ENCODE measurements around the gene SLC37A2. TPM values are rescaled to one million over a fixed set of nuclear protein-coding genes. Genes with fewer than 3 reads are reported as not detected.

SLC37A2 gene
- total RNA-seq, 1 experiment from 2014 or later = 13.8 TPM

DNA sequence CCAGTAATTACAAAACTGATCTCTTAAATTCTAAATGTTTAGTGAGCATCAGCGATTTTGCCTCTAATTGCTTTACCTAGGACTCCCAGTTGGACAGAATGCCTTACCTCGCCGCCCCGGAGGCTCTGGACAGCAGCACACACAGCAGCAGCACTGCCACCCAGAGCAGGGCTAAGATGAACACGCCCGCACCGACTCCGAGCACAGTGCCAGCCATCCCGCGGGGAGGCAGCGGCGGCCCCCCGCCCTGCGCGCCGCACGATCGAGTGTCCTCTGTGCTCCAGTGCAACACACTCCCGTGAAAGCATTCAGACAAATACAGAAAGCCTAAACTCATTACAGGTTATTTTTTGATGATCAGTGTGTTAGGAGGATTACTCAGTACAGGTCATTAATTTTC lies 38.9 kb downstream of the SLC37A2 start:
- H3K4me3 Mint-ChIP-seq (ENCODE audit: unreplicated experiment) = no peak overlapping the region
- no TSS peak for BruUV-seq (replicated peaks)
- Histone ChIP-seq H3K36me3 (ENCODE audit: control insufficient read depth, insufficient read depth, low read length) (no peaks in the 10 kb centered on the region), H3K4me3 (ENCODE audit: low read depth, low read length) (no peak overlapping the region), H3K9me3 (no peaks in the 10 kb centered on the region), H3K4me1 (peaks cover 4% of the 10 kb centered on the region), H3K27me3 (replicated peaks; ENCODE audit: control insufficient read depth, insufficient read depth, low read length) (no peaks in the 10 kb centered on the region)
- H3K4me1 Mint-ChIP-seq (ENCODE audit: low read depth, unreplicated experiment) = peaks cover 7% of the 10 kb centered on the region
- POLR2A ChIA-PET = no interaction called here
- intact Hi-C loops (cut with micrococcal nuclease; ENCODE audit: unreplicated experiment) = no loop called here
- H3K27ac Mint-ChIP-seq (ENCODE audit: unreplicated experiment) = no peak overlapping the region
- TF ChIP-seq, protein P1, sequence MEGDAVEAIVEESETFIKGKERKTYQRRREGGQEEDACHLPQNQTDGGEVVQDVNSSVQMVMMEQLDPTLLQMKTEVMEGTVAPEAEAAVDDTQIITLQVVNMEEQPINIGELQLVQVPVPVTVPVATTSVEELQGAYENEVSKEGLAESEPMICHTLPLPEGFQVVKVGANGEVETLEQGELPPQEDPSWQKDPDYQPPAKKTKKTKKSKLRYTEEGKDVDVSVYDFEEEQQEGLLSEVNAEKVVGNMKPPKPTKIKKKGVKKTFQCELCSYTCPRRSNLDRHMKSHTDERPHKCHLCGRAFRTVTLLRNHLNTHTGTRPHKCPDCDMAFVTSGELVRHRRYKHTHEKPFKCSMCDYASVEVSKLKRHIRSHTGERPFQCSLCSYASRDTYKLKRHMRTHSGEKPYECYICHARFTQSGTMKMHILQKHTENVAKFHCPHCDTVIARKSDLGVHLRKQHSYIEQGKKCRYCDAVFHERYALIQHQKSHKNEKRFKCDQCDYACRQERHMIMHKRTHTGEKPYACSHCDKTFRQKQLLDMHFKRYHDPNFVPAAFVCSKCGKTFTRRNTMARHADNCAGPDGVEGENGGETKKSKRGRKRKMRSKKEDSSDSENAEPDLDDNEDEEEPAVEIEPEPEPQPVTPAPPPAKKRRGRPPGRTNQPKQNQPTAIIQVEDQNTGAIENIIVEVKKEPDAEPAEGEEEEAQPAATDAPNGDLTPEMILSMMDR (IDR thresholded peaks at IDR 0.05; ENCODE audit: insufficient read depth in 1 of 2, low read depth in 1 of 2, low read length in 1 of 2, severe bottlenecking in 1 of 2, unreplicated experiment in 1 of 2) = no peak
- H3K9me3 Mint-ChIP-seq (ENCODE audit: unreplicated experiment) = no peaks in the 10 kb centered on the region
- peaks cover 7% of the 10 kb centered on the region for H3K36me3 Mint-ChIP-seq (ENCODE audit: insufficient read depth, unreplicated experiment)
- DNase-seq = no peak
- no peaks in the 10 kb centered on the region for H3K27me3 Mint-ChIP-seq (ENCODE audit: insufficient read depth, unreplicated experiment)
- CTCF ChIA-PET = no interaction called here

DNA sequence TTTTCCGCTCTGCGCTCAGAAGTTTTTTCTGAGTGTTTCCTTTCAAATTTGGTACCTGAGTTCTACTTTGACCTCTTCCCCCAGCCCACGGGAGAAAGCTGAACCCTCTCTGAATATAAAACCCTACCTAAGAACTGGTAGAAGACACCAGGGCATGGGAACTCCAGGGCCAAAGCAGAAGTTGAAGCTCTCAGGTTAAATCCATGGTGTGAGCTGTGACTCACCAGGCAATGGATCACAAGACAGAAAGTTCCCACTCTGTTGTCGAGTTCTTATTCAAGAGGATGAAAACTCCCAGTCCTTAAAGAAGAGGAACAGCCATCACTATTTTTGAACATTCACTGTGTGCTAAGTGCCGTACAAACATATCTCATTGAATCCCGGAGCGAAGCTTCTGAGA lies 39.4 kb downstream of the SLC37A2 start:
- H3K27ac Mint-ChIP-seq (ENCODE audit: unreplicated experiment) = no peak overlapping the region
- Histone ChIP-seq H3K27me3 (replicated peaks; ENCODE audit: control insufficient read depth, insufficient read depth, low read length) (no peaks in the 10 kb centered on the region), H3K4me3 (ENCODE audit: low read depth, low read length) (no peak overlapping the region), H3K36me3 (ENCODE audit: control insufficient read depth, insufficient read depth, low read length) (no peaks in the 10 kb centered on the region), H3K4me1 (no peaks in the 10 kb centered on the region), H3K9me3 (no peaks in the 10 kb centered on the region)
- H3K9me3 Mint-ChIP-seq (ENCODE audit: unreplicated experiment) = no peaks in the 10 kb centered on the region
- TF ChIP-seq, protein P1 (IDR thresholded peaks at IDR 0.05; ENCODE audit: insufficient read depth in 1 of 2, low read depth in 1 of 2, low read length in 1 of 2, severe bottlenecking in 1 of 2, unreplicated experiment in 1 of 2) = no peak
- intact Hi-C loops (cut with micrococcal nuclease; ENCODE audit: unreplicated experiment) = no loop called here
- no peak for DNase-seq
- H3K36me3 Mint-ChIP-seq (ENCODE audit: insufficient read depth, unreplicated experiment) = peaks cover 7% of the 10 kb centered on the region
- CTCF ChIA-PET = no interaction called here
- H3K4me1 Mint-ChIP-seq (ENCODE audit: low read depth, unreplicated experiment) = peaks cover 7% of the 10 kb centered on the region
- BruUV-seq (replicated peaks) = no TSS peak
- H3K27me3 Mint-ChIP-seq (ENCODE audit: insufficient read depth, unreplicated experiment) = no peaks in the 10 kb centered on the region
- H3K4me3 Mint-ChIP-seq (ENCODE audit: unreplicated experiment) = no peak overlapping the region
- POLR2A ChIA-PET = no interaction called here

DNA sequence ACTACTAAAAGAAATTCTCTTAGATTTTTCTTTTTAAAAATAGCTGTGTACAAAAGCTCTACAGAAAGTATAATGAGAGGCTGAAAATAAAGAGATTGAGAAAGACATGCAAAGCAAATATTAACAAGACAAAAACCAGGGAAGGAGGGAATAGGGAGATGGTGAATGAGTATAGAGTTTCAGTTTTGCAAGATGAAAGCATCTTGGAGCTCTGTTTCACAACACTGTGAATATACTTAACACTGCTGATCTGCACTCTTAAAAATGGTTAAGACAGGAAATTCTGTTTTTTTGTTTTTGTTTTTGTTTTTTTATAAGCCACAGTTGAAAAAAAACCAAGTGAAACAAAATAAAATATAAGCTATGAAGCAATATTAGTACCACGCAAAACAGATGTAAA lies 42.8 kb downstream of the SLC37A2 start:
- peaks cover 6% of the 10 kb centered on the region; the same call in 1 of the 2 replicates for H3K4me1 ChIP-seq
- Mint-ChIP-seq H3K27me3 (ENCODE audit: insufficient read depth, unreplicated experiment) (no peaks in the 10 kb centered on the region), H3K4me3 (ENCODE audit: unreplicated experiment) (no peak overlapping the region), H3K4me1 (ENCODE audit: low read depth, unreplicated experiment) (peaks cover 7% of the 10 kb centered on the region), H3K36me3 (ENCODE audit: insufficient read depth, unreplicated experiment) (no peaks in the 10 kb centered on the region), H3K9me3 (ENCODE audit: unreplicated experiment) (no peaks in the 10 kb centered on the region), H3K27ac (ENCODE audit: unreplicated experiment) (no peak overlapping the region)
- H3K4me3 ChIP-seq (ENCODE audit: low read depth, low read length) = no peak overlapping the region
- H3K9me3 ChIP-seq = no peaks in the 10 kb centered on the region
- no peaks in the 10 kb centered on the region for H3K27me3 ChIP-seq (replicated peaks; ENCODE audit: control insufficient read depth, insufficient read depth, low read length)
- CTCF ChIA-PET = no interaction called here
- POLR2A ChIA-PET = no interaction called here
- no TSS peak for BruUV-seq (replicated peaks)
- no peaks in the 10 kb centered on the region for H3K36me3 ChIP-seq (ENCODE audit: control insufficient read depth, insufficient read depth, low read length)
- TF ChIP-seq, protein P1 (IDR thresholded peaks at IDR 0.05; ENCODE audit: insufficient read depth in 1 of 2, low read depth in 1 of 2, low read length in 1 of 2, severe bottlenecking in 1 of 2, unreplicated experiment in 1 of 2) = no peak
- no peak for DNase-seq
- intact Hi-C loops (cut with micrococcal nuclease; ENCODE audit: unreplicated experiment) = no loop called here
